Lung (tissue), 12 donors: ENCODE data around the gene HMG20B. TPM values are rescaled to one million over a fixed set of nuclear protein-coding genes. Genes with fewer than 3 reads are reported as not detected.

Source experiments
- ATAC-seq: fragments of 200-7000 bp; cut with Tn5 transposase; one replicate; pipeline ENCODE4 v1.9.1; 2020; ENCODE audit warnings: moderate number of reproducible peaks; ENCODE audit not compliant: insufficient read depth, low FRiP score
- DNase-seq, 3 donors: peaks; one replicate each; pipeline ENCODE4 v3.0.0-alpha.2; 2013 to 2017
- H3K27ac ChIP-seq, 2 donors: one replicate each; pipeline ENCODE4 v1.5.1; 2013; ENCODE audit warnings: mild to moderate bottlenecking in 2 of 2, moderate library complexity in 2 of 2, control low read depth in 1 of 2, inconsistent platforms in 1 of 2, low read depth in 1 of 2, low read length in 1 of 2
- H3K27me3 ChIP-seq, 3 donors: one replicate each; pipeline ENCODE4 v1.5.1; 2013; ENCODE audit warnings: low read length in 2 of 3; ENCODE audit not compliant: control insufficient read depth in 3 of 3, insufficient read depth in 3 of 3
- H3K36me3 ChIP-seq, 4 donors: one replicate each; pipeline ENCODE4 v1.5.1; 2013; ENCODE audit warnings: low read length in 4 of 4, mild to moderate bottlenecking in 1 of 4, moderate library complexity in 1 of 4; ENCODE audit not compliant: control insufficient read depth in 4 of 4, insufficient read depth in 4 of 4
- H3K4me1 ChIP-seq, 5 donors: one replicate each; pipeline ENCODE4 v1.5.1; 2013; ENCODE audit warnings: low read length in 5 of 5, mild to moderate bottlenecking in 2 of 5, moderate library complexity in 1 of 5; ENCODE audit not compliant: control insufficient read depth in 5 of 5, insufficient read depth in 5 of 5
- H3K4me3 ChIP-seq: one replicate; pipeline ENCODE4 v1.5.1; 2013; ENCODE audit warnings: mild to moderate bottlenecking, control low read depth, moderate library complexity
- H3K9ac ChIP-seq, 2 donors: one replicate each; pipeline ENCODE4 v1.5.1; 2013; ENCODE audit warnings: low read length in 2 of 2, control low read depth in 1 of 2; ENCODE audit not compliant: insufficient read depth in 1 of 2
- H3K9me3 ChIP-seq, 4 donors: one replicate each; pipeline ENCODE4 v1.5.1; 2013; ENCODE audit warnings: low read length in 3 of 4, mild to moderate bottlenecking in 1 of 4, moderate library complexity in 1 of 4; ENCODE audit not compliant: control insufficient read depth in 4 of 4, insufficient read depth in 3 of 4
- WGBS, 2 donors: extraction: QIAGEN DNeasy Blood & Tissue Kit; methylation state at CpG; one replicate each; pipeline ENCODE4 v1.1.7; 2013; 5-methylcytosine and 5-hydroxymethylcytosine counted together
- polyA plus RNA-seq, 2 donors: library from polyadenylated mRNA; stranded (reverse); fragments of 200-250 nt; gene quantifications; one replicate each; pipeline ENCODE4 v1.2.1, GENCODE V29; 2013
- total RNA-seq, 2 donors: library from RNA; depleted of rRNA in 1 of 2; stranded (reverse); fragments of >200 nt in 1 of 2; gene quantifications; one replicate each; pipeline ENCODE4 v1.2.1, GENCODE V29; 2014 to 2021
- TF ChIP-seq, protein P1 (sequence below): IDR thresholded peaks from 2 replicates; pipeline ENCODE4 v1.5.1; 2012; ENCODE audit warnings: mild to moderate bottlenecking; ENCODE audit errors: control extremely low read depth, extremely low read depth
- donor health status: control.
- donor health status: control.
- donor health status: Bipolar disorder and iron deficiency.
- donor health status: healthy.
- donor health status: DM: yes; HTN: yes; CAD: no.

The HMG20B gene
- total and polyA plus RNA-seq, 4 donors, result 51.1 to 93.4 (median 75.8) TPM

DNA sequence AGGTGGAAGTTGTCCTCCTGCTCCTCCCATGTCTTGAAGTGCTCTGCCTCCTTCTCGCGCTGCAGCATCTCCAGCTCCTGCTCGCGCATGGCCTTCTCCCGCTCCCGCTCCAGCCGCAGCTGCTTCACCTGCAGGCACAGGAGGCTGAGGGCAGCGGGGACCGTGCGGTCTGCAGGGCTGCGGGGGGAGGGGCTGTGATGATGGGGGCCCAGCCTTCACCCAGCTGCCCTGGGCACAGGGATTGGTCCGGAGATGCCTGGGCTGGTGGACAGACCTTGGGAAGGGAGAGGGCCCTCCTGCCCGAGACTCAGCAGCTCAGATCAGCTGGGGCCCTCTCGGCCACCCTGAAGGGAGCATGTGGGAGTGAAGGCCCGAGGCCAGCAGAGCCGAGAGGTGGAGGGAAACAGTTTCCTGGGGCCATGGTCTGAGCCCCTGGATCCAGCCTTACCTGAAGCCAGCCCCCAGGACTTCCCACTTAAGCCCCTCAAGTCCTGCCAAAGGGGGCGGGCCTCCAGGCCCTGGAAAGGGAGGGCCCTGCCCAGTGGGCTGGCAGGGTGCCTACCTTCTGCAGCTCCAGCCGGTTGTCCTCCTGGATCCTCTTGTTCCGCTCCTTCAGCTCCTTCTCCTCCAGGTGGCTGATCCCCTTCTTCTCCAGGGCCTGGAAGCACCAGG lies 47.5 kb downstream of the HMG20B start:
- Histone ChIP-seq H3K27ac (no peak overlapping the region), H3K4me3 (no peak overlapping the region), H3K9me3 (no peaks in the 10 kb centered on the region), H3K9ac (no peak overlapping the region), H3K4me1 (peaks cover 0 to 12% (median 5%) of the 10 kb centered on the region in 5 donors), H3K27me3 (no peaks in the 10 kb centered on the region), H3K36me3 (peaks cover 0 to 49% (median 8%) of the 10 kb centered on the region in 4 donors)
- no peak for ATAC-seq
- TF ChIP-seq, protein P1, sequence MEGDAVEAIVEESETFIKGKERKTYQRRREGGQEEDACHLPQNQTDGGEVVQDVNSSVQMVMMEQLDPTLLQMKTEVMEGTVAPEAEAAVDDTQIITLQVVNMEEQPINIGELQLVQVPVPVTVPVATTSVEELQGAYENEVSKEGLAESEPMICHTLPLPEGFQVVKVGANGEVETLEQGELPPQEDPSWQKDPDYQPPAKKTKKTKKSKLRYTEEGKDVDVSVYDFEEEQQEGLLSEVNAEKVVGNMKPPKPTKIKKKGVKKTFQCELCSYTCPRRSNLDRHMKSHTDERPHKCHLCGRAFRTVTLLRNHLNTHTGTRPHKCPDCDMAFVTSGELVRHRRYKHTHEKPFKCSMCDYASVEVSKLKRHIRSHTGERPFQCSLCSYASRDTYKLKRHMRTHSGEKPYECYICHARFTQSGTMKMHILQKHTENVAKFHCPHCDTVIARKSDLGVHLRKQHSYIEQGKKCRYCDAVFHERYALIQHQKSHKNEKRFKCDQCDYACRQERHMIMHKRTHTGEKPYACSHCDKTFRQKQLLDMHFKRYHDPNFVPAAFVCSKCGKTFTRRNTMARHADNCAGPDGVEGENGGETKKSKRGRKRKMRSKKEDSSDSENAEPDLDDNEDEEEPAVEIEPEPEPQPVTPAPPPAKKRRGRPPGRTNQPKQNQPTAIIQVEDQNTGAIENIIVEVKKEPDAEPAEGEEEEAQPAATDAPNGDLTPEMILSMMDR, result no peak
- 90 to 92% methylated on average over 18 to 19 of the region's 19 CpGs for WGBS, 2 donors
- DNase-seq, result no peak

DNA sequence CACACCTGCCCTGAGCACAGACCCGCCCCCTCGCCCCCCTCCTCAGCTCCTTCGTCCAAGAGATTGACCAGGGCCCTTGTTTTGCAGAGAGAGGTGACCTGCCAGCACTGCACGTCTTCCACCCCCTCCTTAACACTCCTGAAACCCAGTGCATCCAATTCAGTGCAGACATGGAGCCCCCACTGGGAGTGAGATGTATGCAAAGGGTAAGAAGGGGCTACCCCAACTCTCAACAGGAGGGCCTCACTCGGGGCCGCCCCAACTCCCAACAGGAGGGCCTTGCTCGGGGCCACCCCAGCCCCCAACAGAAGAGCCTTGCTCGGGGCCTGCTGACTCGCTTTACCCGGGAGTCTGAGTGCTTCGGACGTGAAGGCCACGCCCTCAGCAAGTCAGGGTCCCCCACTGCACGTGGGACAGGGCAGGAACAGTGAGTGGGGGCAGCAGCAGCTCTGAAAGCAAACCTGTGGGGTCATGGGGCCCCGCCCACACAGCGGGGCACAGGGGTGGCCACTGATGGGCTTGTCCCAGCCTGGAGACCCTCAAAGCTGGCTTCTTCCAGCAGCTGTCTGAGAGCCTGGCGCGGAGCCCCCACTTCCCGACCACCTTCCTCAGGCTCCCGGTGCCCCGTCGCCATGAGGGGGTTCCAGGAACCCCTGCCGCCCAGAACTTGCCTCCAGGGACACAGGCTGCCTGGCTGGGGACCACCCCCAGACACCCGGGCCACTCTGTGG lies 48.2 kb downstream of the HMG20B start:
- ATAC-seq (no peak), DNase-seq (no peak)
- no peak overlapping the region for H3K4me3 ChIP-seq
- 92 to 93% methylated on average over 24 of the region's 24 CpGs for WGBS, 2 donors
- H3K4me1 ChIP-seq, result peaks cover 3 to 17% (median 11%) of the 10 kb centered on the region in 5 donors
- no peaks in the 10 kb centered on the region for H3K9me3 ChIP-seq
- H3K27ac ChIP-seq, result no peak overlapping the region
- H3K36me3 ChIP-seq, result peaks cover 0 to 43% (median 8%) of the 10 kb centered on the region in 4 donors
- H3K9ac ChIP-seq, result no peak overlapping the region
- H3K27me3 ChIP-seq, result no peaks in the 10 kb centered on the region
- TF ChIP-seq, protein P1, result no peak

DNA sequence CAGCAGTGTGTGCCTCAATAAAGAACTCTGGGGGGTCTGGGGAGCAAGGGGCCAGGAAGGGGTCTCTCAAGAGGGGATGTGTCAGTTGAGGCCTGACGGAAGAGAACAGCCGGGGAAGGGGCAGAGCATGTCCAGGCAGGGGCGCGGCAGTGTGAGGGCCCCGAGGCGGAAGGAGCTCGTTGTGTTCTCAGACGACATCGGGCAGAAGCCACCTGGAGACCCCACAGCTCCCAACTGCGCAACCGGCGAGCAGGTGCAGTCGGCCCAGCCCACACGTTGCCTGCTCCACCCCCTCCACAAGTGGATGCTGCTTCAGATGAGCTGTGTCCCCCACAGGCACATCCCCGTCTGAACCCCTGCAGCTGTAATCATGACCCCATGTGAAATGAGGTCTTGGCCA lies 48.9 kb downstream of the HMG20B start:
- Histone ChIP-seq H3K27me3 (no peaks in the 10 kb centered on the region), H3K4me1 (peaks cover 3 to 17% (median 11%) of the 10 kb centered on the region in 5 donors), H3K9ac (no peak overlapping the region), H3K9me3 (no peaks in the 10 kb centered on the region), H3K4me3 (no peak overlapping the region), H3K36me3 (peaks cover 0 to 43% (median 8%) of the 10 kb centered on the region in 4 donors), H3K27ac (no peak overlapping the region)
- 95 to 97% methylated on average over 15 of the region's 15 CpGs for WGBS, 2 donors
- ATAC-seq (no peak), DNase-seq (no peak)
- TF ChIP-seq, protein P1, result no peak
